PFSK-1 (cell line): ENCODE results near the gene DTX4.

ENCODE experiments used
- POLR2AphosphoS5 ChIP-seq: IDR thresholded peaks from 2 replicates; pipeline ENCODE4 v1.6.1; 2012; ENCODE audit warnings: low read depth, mild to moderate bottlenecking, control low read depth, low read length, moderate library complexity
- SIN3A ChIP-seq: IDR thresholded peaks from 2 replicates; pipeline ENCODE4 v1.6.1; 2012; ENCODE audit warnings: mild to moderate bottlenecking, low read length, moderate library complexity, borderline replicate concordance; ENCODE audit not compliant: insufficient read depth

GRCh38 chr11:59255281-59255680 lies 83.3 kb downstream of the DTX4 start:
- no peak for TF ChIP-seq POLR2AphosphoS5
- TF ChIP-seq SIN3A = no peak
